H1 (cell line): Measurements from ENCODE around the gene STX19. TPM values are rescaled to one million over a fixed set of nuclear protein-coding genes. Genes with fewer than 3 reads are reported as not detected.

Experiments
- CTCF ChIA-PET: fragments of 300-600 bp; sonication (Branson Sonifier 250); formaldehyde crosslinking; loops from one replicate; lab custom pipeline; 2021; ENCODE audit not compliant: partially characterized antibody; lab: Charles Lee
- POLR2A ChIA-PET: fragments of 300-600 bp; sonication (Branson Sonifier 250); formaldehyde crosslinking; loops from one replicate; lab custom pipeline; 2021; ENCODE audit warnings: inconsistent platforms; ENCODE audit not compliant: partially characterized antibody; lab: Charles Lee
- DNase-seq, 2 experiments: peaks; one replicate each; pipeline versions ENCODE4 v3.0.0 to v3.0.0-alpha.2; 2010 to 2022; ENCODE audit warnings: low spot score in 2 of 2, low read depth in 1 of 2, mixed read lengths in 1 of 2
- FAIRE-seq: peaks from 2 replicates; lab custom pipeline; 2011; peaks lifted over from hg19 to GRCh38; lab: Jason Lieb, UNC
- H2AFZ ChIP-seq: 2 replicates; pipeline ENCODE4 v1.8.1; 2012; ENCODE audit warnings: low read length, inconsistent platforms
- H2AK5ac ChIP-seq: 2 replicates; pipeline ENCODE4 v1.6.1; 2013; ENCODE audit warnings: low read depth, low read length
- H2BK120ac ChIP-seq: replicated peaks from 2 replicates; pipeline ENCODE3; 2013; ENCODE audit warnings: low read depth, low read length, inconsistent platforms
- H2BK12ac ChIP-seq: 2 replicates; pipeline ENCODE4 v1.6.1; 2013; ENCODE audit warnings: low read depth, low read length
- H2BK15ac ChIP-seq: 2 replicates; pipeline ENCODE4 v1.6.1; 2013; ENCODE audit warnings: low read length
- H2BK20ac ChIP-seq: 2 replicates; pipeline ENCODE4 v1.6.1; 2013; ENCODE audit warnings: low read length
- H2BK5ac ChIP-seq: 2 replicates; pipeline ENCODE4 v1.6.1; 2013; ENCODE audit warnings: low read depth, low read length
- H3K14ac ChIP-seq: 2 replicates; pipeline ENCODE4 v1.6.1; 2013; ENCODE audit warnings: inconsistent platforms; ENCODE audit not compliant: insufficient read length
- H3K18ac ChIP-seq: 2 replicates; pipeline ENCODE4 v1.6.1; 2013; ENCODE audit warnings: low read length; ENCODE audit errors: extremely low read depth
- H3K23ac ChIP-seq: 2 replicates; pipeline ENCODE4 v1.6.1; 2013; ENCODE audit warnings: inconsistent platforms; ENCODE audit not compliant: insufficient read length
- H3K23me2 ChIP-seq: 2 replicates; pipeline ENCODE4 v1.6.1; 2013; ENCODE audit warnings: low read depth, low read length
- H3K27ac ChIP-seq: 2 replicates; pipeline ENCODE4 v1.6.1; 2011; ENCODE audit warnings: low read depth, low read length, inconsistent platforms
- H3K27me3 ChIP-seq, 4 experiments: replicated peaks in 1 of 4; 1 replicate in 1 of 4; 2 replicates in 3 of 4; pipeline versions ENCODE4 v1.6.1 to v1.8.1; 2011 to 2013; ENCODE audit warnings: low read length in 3 of 4, mild to moderate bottlenecking in 3 of 4, inconsistent platforms in 2 of 4, mixed read lengths in 2 of 4, moderate library complexity in 1 of 4; ENCODE audit not compliant: control insufficient read depth in 3 of 4, insufficient read depth in 3 of 4; ENCODE audit errors: extremely low read depth in 1 of 4
- H3K36me3 ChIP-seq, 4 experiments: 2 replicates each; pipeline versions ENCODE4 v1.6.1 to v1.8.1; 2011 to 2013; ENCODE audit warnings: mild to moderate bottlenecking in 4 of 4, low read length in 3 of 4, moderate library complexity in 2 of 4, control low read depth in 1 of 4, inconsistent platforms in 1 of 4; ENCODE audit not compliant: insufficient read depth in 4 of 4, control insufficient read depth in 2 of 4
- H3K4ac ChIP-seq: replicated peaks from 2 replicates; pipeline ENCODE3; 2013; ENCODE audit warnings: low read length, low read depth, mixed read lengths, inconsistent platforms; ENCODE audit not compliant: insufficient read length
- H3K4me1 ChIP-seq, 4 experiments: replicated peaks in 1 of 4; 1 replicate in 1 of 4; 2 replicates in 3 of 4; pipeline versions ENCODE4 v1.6.1 to v1.8.1; 2011 to 2013; ENCODE audit warnings: low read length in 3 of 4, inconsistent platforms in 2 of 4, mixed read lengths in 1 of 4; ENCODE audit not compliant: insufficient read depth in 4 of 4, control insufficient read depth in 3 of 4
- H3K4me2 ChIP-seq, 2 experiments: 2 replicates each; pipeline versions ENCODE4 v1.6.1 to v1.8.1; 2011 to 2013; ENCODE audit warnings: low read depth in 2 of 2, low read length in 2 of 2, control low read depth in 1 of 2, inconsistent platforms in 1 of 2, mild to moderate bottlenecking in 1 of 2; ENCODE audit not compliant: insufficient read depth in 1 of 2
- H3K4me3 ChIP-seq, 4 experiments: fragments of 200-600, 300-600 bp in 1 of 4; sonication (generic), shearing (Covaris generic), sonication (Bioruptor Twin) in 1 of 4; 2 replicates each; pipeline versions ENCODE4 v1.5.1 to v1.8.1; 2011 to 2016; ENCODE audit warnings: low read length in 4 of 4, low read depth in 3 of 4, control low read depth in 2 of 4, inconsistent platforms in 2 of 4, mild to moderate bottlenecking in 2 of 4, mixed read lengths in 1 of 4, moderate library complexity in 1 of 4; ENCODE audit not compliant: insufficient read depth in 2 of 4; ENCODE audit errors: extremely low read depth in 1 of 4
- H3K56ac ChIP-seq: replicated peaks from 2 replicates; pipeline ENCODE3; 2013; ENCODE audit warnings: low read depth, mild to moderate bottlenecking, mixed read lengths, low read length, inconsistent platforms; ENCODE audit not compliant: insufficient read length
- H3K79me1 ChIP-seq: 2 replicates; pipeline ENCODE4 v1.6.1; 2013; ENCODE audit warnings: low read depth, low read length, control low read depth
- H3K79me2 ChIP-seq, 2 experiments: 2 replicates each; pipeline versions ENCODE4 v1.6.1 to v1.8.1; 2012 to 2013; ENCODE audit warnings: low read length in 2 of 2, mild to moderate bottlenecking in 2 of 2, inconsistent platforms in 1 of 2; ENCODE audit not compliant: insufficient read depth in 2 of 2, control insufficient read depth in 1 of 2
- H3K9ac ChIP-seq, 4 experiments: replicated peaks in 1 of 4; 1 replicate in 1 of 4; 2 replicates in 3 of 4; pipeline versions ENCODE4 v1.6.1 to v1.8.1; 2011 to 2013; ENCODE audit warnings: low read depth in 3 of 4, low read length in 3 of 4, control low read depth in 2 of 4, mild to moderate bottlenecking in 2 of 4, moderate library complexity in 2 of 4, inconsistent platforms in 1 of 4; ENCODE audit errors: extremely low read depth in 1 of 4
- H3K9me3 ChIP-seq, 2 experiments: 2 replicates each; pipeline versions ENCODE4 v1.6.1 to v1.8.1; 2012 to 2013; ENCODE audit warnings: mild to moderate bottlenecking in 2 of 2, moderate library complexity in 2 of 2, control low read depth in 1 of 2, inconsistent platforms in 1 of 2, low read depth in 1 of 2, low read length in 1 of 2, mixed read lengths in 1 of 2; ENCODE audit not compliant: insufficient read depth in 2 of 2
- H4K20me1 ChIP-seq, 2 experiments: replicated peaks in 1 of 2; 2 replicates each; pipeline versions ENCODE3 to v1.8.1; 2011 to 2013; ENCODE audit warnings: inconsistent platforms in 2 of 2, low read length in 2 of 2, mild to moderate bottlenecking in 1 of 2; ENCODE audit not compliant: insufficient read depth in 2 of 2, control insufficient read depth in 1 of 2
- H4K5ac ChIP-seq: 2 replicates; pipeline ENCODE4 v1.6.1; 2013; ENCODE audit warnings: low read length, low read depth, mixed read lengths, inconsistent platforms; ENCODE audit not compliant: insufficient read length
- H4K8ac ChIP-seq: 2 replicates; pipeline ENCODE4 v1.8.0; 2013; ENCODE audit warnings: mild to moderate bottlenecking, moderate library complexity, low read length, inconsistent platforms; ENCODE audit not compliant: insufficient read depth; ENCODE audit errors: extremely low read depth
- H4K91ac ChIP-seq: replicated peaks from 2 replicates; pipeline ENCODE3; 2013; ENCODE audit warnings: low read length, mixed read lengths, inconsistent platforms; ENCODE audit not compliant: insufficient read length
- CTBP2 ChIP-seq: IDR thresholded peaks from 2 replicates; pipeline ENCODE4 v1.7.0; 2011; ENCODE audit warnings: borderline replicate concordance, mild to moderate bottlenecking, moderate library complexity, mixed read lengths, low read length; ENCODE audit not compliant: insufficient read depth, insufficient read length
- GABPA ChIP-seq: IDR thresholded peaks from 2 replicates; pipeline ENCODE4 v1.6.1; 2011; ENCODE audit warnings: mild to moderate bottlenecking, low read length, moderate library complexity, borderline replicate concordance; ENCODE audit not compliant: insufficient read depth
- HDAC2 ChIP-seq, 2 experiments: fragments of 300-600 bp in 1 of 2; sonication (generic) in 1 of 2; IDR thresholded peaks; 2 replicates each; pipeline ENCODE4 v1.6.1; 2011 to 2012; ENCODE audit warnings: low read depth in 2 of 2, low read length in 2 of 2, mild to moderate bottlenecking in 2 of 2, moderate library complexity in 2 of 2, borderline replicate concordance in 1 of 2, inconsistent platforms in 1 of 2
- JUN ChIP-seq: IDR thresholded peaks from 2 replicates; pipeline ENCODE4 v1.6.1; 2011; ENCODE audit warnings: low read depth, mild to moderate bottlenecking, improper control_type of control experiment, low read length
- KDM4A ChIP-seq: IDR thresholded peaks from one replicate; pipeline ENCODE4 v1.7.1; 2012; ENCODE audit warnings: low read depth, mild to moderate bottlenecking, moderate library complexity, low read length, inconsistent platforms; ENCODE audit not compliant: severe bottlenecking
- MAFK ChIP-seq: IDR thresholded peaks from 2 replicates; pipeline ENCODE4 v1.6.1; 2012; ENCODE audit warnings: low read depth, mild to moderate bottlenecking, improper control_type of control experiment, low read length
- POU5F1 ChIP-seq: IDR thresholded peaks from 2 replicates; pipeline ENCODE4 v1.6.1; 2011; ENCODE audit warnings: low read depth, mild to moderate bottlenecking, low read length, moderate library complexity
- SIRT6 ChIP-seq: IDR thresholded peaks from one replicate; pipeline ENCODE4 v1.7.1; 2012; ENCODE audit warnings: low read length, inconsistent platforms
- SUZ12 ChIP-seq: fragments of 200-600 bp; sonication (generic); IDR thresholded peaks from 2 replicates; pipeline ENCODE4 v1.6.1; 2012; ENCODE audit warnings: mild to moderate bottlenecking, inconsistent platforms, low read length, moderate library complexity, mixed read lengths
- TBP ChIP-seq: IDR thresholded peaks from 2 replicates; pipeline ENCODE4 v1.6.1; 2011; ENCODE audit warnings: low read depth, low read length, improper control_type of control experiment
- TEAD4 ChIP-seq: IDR thresholded peaks from 2 replicates; pipeline ENCODE4 v1.6.1; 2012; ENCODE audit warnings: low read depth, low read length, inconsistent platforms, mixed read lengths
- WGBS, 2 experiments: shearing (Covaris generic) in 1 of 2; methylation state at CpG; one replicate each; pipeline versions ENCODE4 v1.1.6 to v1.1.7; 2013 to 2015; ENCODE audit warnings: low lambda C conversion rate in 2 of 2, mixed read lengths in 2 of 2, inconsistent platforms in 1 of 2, low coverage in 1 of 2, missing lambda C conversion rate in 1 of 2; ENCODE audit not compliant: insufficient replicate concordance in 2 of 2, insufficient coverage in 1 of 2, insufficient read length in 1 of 2; ENCODE audit errors: extremely low coverage in 1 of 2, missing lambda C conversion rate in 1 of 2; 5-methylcytosine and 5-hydroxymethylcytosine counted together
- polyA plus RNA-seq, 7 experiments: library from polyadenylated mRNA; depleted of rRNA in 3 of 7; stranded (reverse) in 5 of 7; unstranded in 2 of 7; fragments of >200 nt in 5 of 7; fragments of 200-250 nt in 2 of 7; gene quantifications; 1 replicate in 5 of 7; 2 replicates in 1 of 7; 4 replicates in 1 of 7; pipeline versions ENCODE4 v1.2.1 to v1.2.3, GENCODE V29; 2011 to 2013; ENCODE audit warnings: missing spikeins in 2 of 7, mixed read lengths in 2 of 7
- total RNA-seq: library from RNA; stranded (reverse); fragmentation: NEBNext Ultra II Directional; extraction: Animal tissue kit (Norgen Biotek cat#: 25700); gene quantifications from 2 replicates; pipeline ENCODE4 v1.2.1, GENCODE V29; 2021
- TF ChIP-seq, protein P1 (sequence below): IDR thresholded peaks from 2 replicates; pipeline ENCODE4 v1.6.1; 2012; ENCODE audit warnings: inconsistent platforms

Gene STX19
- total and polyA plus RNA-seq, 2 of the 8 experiments (the other 6 are each of a cell fraction or from before 2014, with no cell fraction given): not detected

GRCh38 chr3:94064243-94064860, 36.0 kb upstream of the STX19 start:
- Histone ChIP-seq H3K27ac (no peak overlapping the region), H3K79me2 (peaks cover 0 to 4% of the 10 kb centered on the region in 2 experiments; a peak in 1 of 4 replicates)
- POLR2A ChIA-PET: no interaction called here
- TF ChIP-seq MAFK: no peak
- TF ChIP-seq SUZ12: no peak
- TF ChIP-seq JUN: no peak
- TF ChIP-seq SIRT6: no peak
- TF ChIP-seq CTBP2: no peak
- no peak for TF ChIP-seq GABPA
- TF ChIP-seq TBP: no peak
- no peak for TF ChIP-seq HDAC2 (IDR thresholded peaks at IDR 0.05; ENCODE audit: borderline replicate concordance in 1 of 2, low read depth in 2 of 2, low read length in 2 of 2)
- no peak for TF ChIP-seq TEAD4
- TF ChIP-seq POU5F1: no peak
- TF ChIP-seq, protein P1, sequence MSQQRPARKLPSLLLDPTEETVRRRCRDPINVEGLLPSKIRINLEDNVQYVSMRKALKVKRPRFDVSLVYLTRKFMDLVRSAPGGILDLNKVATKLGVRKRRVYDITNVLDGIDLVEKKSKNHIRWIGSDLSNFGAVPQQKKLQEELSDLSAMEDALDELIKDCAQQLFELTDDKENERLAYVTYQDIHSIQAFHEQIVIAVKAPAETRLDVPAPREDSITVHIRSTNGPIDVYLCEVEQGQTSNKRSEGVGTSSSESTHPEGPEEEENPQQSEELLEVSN: no peak
- no peak for TF ChIP-seq KDM4A

More at GRCh38 chr3:94064243-94064860, 36.0 kb upstream of the STX19 start:
- H3K9ac ChIP-seq: no peak overlapping the region
- H3K9me3 ChIP-seq: no peaks in the 10 kb centered on the region; a peak in 1 of 4 replicates
- H3K4ac ChIP-seq: no peak overlapping the region
- no peak overlapping the region for H3K18ac ChIP-seq
- no peak overlapping the region for H2BK15ac ChIP-seq
- H3K27me3 ChIP-seq: no peaks in the 10 kb centered on the region
- H3K79me1 ChIP-seq: no peaks in the 10 kb centered on the region; the same call in 1 of the 2 replicates
- H3K4me3 ChIP-seq: peak overlapping the region in 1 of 4 experiments; percentile 82; a peak in 2 of 8 replicates
- DNase-seq (no peak), FAIRE-seq (no peak)
- H2BK20ac ChIP-seq: no peak overlapping the region
- no peak overlapping the region for H4K5ac ChIP-seq
- H3K36me3 ChIP-seq: no peaks in the 10 kb centered on the region; a peak in 1 of 8 replicates
- H2AFZ ChIP-seq: no peak overlapping the region
- H4K20me1 ChIP-seq: no peaks in the 10 kb centered on the region
- H4K91ac ChIP-seq: no peak overlapping the region
- H2BK120ac ChIP-seq: no peak overlapping the region
- H4K8ac ChIP-seq: no peak overlapping the region
- H3K23ac ChIP-seq: no peak overlapping the region
- H3K4me1 ChIP-seq: peaks cover 0 to 2% (median 0%) of the 10 kb centered on the region in 4 experiments; a peak in 2 of 7 replicates
- CTCF ChIA-PET: no interaction called here
- H2BK12ac ChIP-seq: no peak overlapping the region
- H3K14ac ChIP-seq: no peak overlapping the region
- no peak overlapping the region for H3K56ac ChIP-seq
- WGBS, 2 experiments: 91% methylated on average over 6 of the region's 6 CpGs; no CpG with 5 or more reads in 1 of the 2 experiments
- H3K4me2 ChIP-seq: peak overlapping the region; percentile 75 to 90; a peak in 1 of 4 replicates
- H2AK5ac ChIP-seq: no peak overlapping the region
- peaks cover 7% of the 10 kb centered on the region; the same call in 1 of the 2 replicates for H3K23me2 ChIP-seq
- no peak overlapping the region for H2BK5ac ChIP-seq
